Ishikawa (cell line): ENCODE data around the gene KISS1R.

Experiments
- CEBPB ChIP-seq: IDR thresholded peaks from 2 replicates; pipeline ENCODE4 v1.6.1; 2012
- CREB1 ChIP-seq: IDR thresholded peaks from 2 replicates; pipeline ENCODE4 v1.6.1; 2012; ENCODE audit warnings: low read depth
- EGR1 ChIP-seq: IDR thresholded peaks from 2 replicates; pipeline ENCODE4 v1.6.1; 2012
- EP300 ChIP-seq: IDR thresholded peaks from 2 replicates; pipeline ENCODE4 v1.6.1; 2012; ENCODE audit warnings: borderline replicate concordance
- FOXM1 ChIP-seq: IDR thresholded peaks from 2 replicates; pipeline ENCODE4 v1.6.1; 2012; ENCODE audit warnings: low read depth, borderline replicate concordance
- MAX ChIP-seq: IDR thresholded peaks from 2 replicates; pipeline ENCODE4 v1.6.1; 2012
- NFIC ChIP-seq: IDR thresholded peaks from 2 replicates; pipeline ENCODE4 v1.6.1; 2012
- RAD21 ChIP-seq: IDR thresholded peaks from 2 replicates; pipeline ENCODE4 v1.6.1; 2012; ENCODE audit warnings: low read depth
- TAF1 ChIP-seq: IDR thresholded peaks from 2 replicates; pipeline ENCODE4 v1.6.1; 2012; ENCODE audit warnings: low read depth, mild to moderate bottlenecking
- TCF12 ChIP-seq: IDR thresholded peaks from 2 replicates; pipeline ENCODE4 v1.6.1; 2012; ENCODE audit warnings: low read depth
- TEAD4 ChIP-seq: IDR thresholded peaks from 2 replicates; pipeline ENCODE4 v1.6.1; 2012
- USF1 ChIP-seq: IDR thresholded peaks from 2 replicates; pipeline ENCODE4 v1.6.1; 2012
- YY1 ChIP-seq: IDR thresholded peaks from 2 replicates; pipeline ENCODE4 v1.6.1; 2012; ENCODE audit warnings: low read depth
- ZBTB7A ChIP-seq: IDR thresholded peaks from 2 replicates; pipeline ENCODE4 v1.6.1; 2012; ENCODE audit warnings: low read depth
- TF ChIP-seq, protein P1 (sequence below): IDR thresholded peaks from 2 replicates; pipeline ENCODE4 v1.6.1; 2012; ENCODE audit warnings: low read depth, mild to moderate bottlenecking

Gene KISS1R

DNA sequence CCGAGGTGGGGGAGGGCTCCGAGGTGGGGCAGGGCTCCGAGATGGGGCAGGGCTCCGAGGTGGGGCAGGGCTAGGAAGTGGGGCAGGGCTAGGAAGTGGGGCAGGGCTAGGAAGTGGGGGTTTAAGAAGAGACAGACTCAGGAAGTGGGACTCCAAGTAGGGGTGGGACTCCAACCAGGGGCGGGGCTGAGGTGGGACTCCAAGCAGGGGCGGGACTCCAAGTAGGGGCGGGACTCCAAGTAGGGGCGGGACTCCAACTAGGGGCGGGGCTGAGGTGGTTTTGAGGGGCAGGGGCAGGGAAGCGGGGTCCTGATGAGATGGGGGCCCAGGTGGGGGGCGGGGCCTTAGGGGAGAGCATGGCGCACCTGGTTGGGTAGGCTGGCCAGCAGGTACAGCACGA is 44.0 kb upstream of the KISS1R start:
- TF ChIP-seq TAF1 (no peak), USF1 (no peak), RAD21 (no peak), EGR1 (no peak), TCF12 (no peak), CEBPB (no peak), EP300 (no peak), ZBTB7A (no peak), CREB1 (no peak), MAX (no peak), NFIC (no peak), FOXM1 (no peak), YY1 (no peak), TEAD4 (no peak)
- TF ChIP-seq, protein P1, sequence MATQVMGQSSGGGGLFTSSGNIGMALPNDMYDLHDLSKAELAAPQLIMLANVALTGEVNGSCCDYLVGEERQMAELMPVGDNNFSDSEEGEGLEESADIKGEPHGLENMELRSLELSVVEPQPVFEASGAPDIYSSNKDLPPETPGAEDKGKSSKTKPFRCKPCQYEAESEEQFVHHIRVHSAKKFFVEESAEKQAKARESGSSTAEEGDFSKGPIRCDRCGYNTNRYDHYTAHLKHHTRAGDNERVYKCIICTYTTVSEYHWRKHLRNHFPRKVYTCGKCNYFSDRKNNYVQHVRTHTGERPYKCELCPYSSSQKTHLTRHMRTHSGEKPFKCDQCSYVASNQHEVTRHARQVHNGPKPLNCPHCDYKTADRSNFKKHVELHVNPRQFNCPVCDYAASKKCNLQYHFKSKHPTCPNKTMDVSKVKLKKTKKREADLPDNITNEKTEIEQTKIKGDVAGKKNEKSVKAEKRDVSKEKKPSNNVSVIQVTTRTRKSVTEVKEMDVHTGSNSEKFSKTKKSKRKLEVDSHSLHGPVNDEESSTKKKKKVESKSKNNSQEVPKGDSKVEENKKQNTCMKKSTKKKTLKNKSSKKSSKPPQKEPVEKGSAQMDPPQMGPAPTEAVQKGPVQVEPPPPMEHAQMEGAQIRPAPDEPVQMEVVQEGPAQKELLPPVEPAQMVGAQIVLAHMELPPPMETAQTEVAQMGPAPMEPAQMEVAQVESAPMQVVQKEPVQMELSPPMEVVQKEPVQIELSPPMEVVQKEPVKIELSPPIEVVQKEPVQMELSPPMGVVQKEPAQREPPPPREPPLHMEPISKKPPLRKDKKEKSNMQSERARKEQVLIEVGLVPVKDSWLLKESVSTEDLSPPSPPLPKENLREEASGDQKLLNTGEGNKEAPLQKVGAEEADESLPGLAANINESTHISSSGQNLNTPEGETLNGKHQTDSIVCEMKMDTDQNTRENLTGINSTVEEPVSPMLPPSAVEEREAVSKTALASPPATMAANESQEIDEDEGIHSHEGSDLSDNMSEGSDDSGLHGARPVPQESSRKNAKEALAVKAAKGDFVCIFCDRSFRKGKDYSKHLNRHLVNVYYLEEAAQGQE, result no peak

DNA sequence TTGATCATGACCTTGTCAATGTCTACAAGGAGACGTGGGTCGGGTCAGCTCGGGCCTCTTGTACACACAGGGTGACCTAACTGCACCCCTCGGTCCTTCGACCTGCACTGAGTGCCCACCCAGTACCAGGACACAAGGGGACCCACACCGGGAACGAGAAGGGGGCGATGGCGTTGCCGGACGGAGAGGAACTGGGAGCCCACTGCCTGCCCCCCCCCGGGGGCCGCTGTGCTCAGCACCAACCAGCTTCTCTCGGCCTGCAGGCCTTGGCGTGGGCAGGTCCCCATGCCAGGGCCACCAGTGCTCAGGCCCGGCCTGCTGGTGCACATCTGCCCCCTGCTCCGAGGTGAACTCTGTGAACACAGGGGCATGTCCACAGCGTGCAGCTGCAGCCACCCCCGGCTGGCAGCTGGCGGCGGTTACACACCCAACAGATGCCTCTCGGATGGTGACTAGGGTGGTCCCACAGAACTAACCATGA is 43.5 kb upstream of the KISS1R start:
- no peak for TF ChIP-seq YY1
- TF ChIP-seq, protein P1, result no peak

GRCh38 chr19:875265-875879 is 41.8 kb upstream of the KISS1R start:
- TF ChIP-seq TAF1 (no peak), NFIC (no peak)

DNA sequence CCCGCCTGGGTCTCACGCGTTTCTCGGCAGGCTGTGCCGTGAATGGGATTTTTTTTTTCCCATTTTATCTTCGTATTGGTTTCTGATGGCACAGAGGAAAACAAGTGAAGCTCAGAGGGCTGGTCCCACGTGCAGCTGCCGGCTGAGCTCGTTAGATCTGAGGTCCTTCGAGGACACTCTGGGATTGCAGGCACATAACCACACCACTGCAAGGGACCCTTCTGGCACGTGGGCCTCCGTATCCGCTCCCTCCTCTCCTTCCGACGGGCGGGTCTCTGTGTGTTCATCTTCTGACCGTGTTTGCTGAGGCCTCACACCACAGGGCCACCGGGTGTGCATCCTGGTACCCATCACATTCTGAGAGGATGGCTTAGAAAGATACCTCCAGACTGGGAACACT is 41.0 kb upstream of the KISS1R start:
- TF ChIP-seq EGR1 (no peak), FOXM1 (no peak), TAF1 (no peak), USF1 (no peak), RAD21 (no peak), MAX (no peak), EP300 (no peak), CREB1 (no peak), CEBPB (no peak), ZBTB7A (no peak), NFIC (no peak), YY1 (no peak), TCF12 (no peak), TEAD4 (no peak)
- TF ChIP-seq, protein P1, result no peak

GRCh38 chr19:876780-877314 is 40.3 kb upstream of the KISS1R start:
- no peak for TF ChIP-seq TAF1
- TF ChIP-seq RAD21, result no peak
- TF ChIP-seq, protein P1, result no peak
- no peak for TF ChIP-seq CREB1
- TF ChIP-seq TEAD4, result no peak
- TF ChIP-seq TCF12, result no peak
- no peak for TF ChIP-seq MAX
- TF ChIP-seq YY1, result no peak
- no peak for TF ChIP-seq CEBPB
- no peak for TF ChIP-seq EGR1
- no peak for TF ChIP-seq NFIC
- no peak for TF ChIP-seq USF1
- TF ChIP-seq FOXM1, result no peak
- TF ChIP-seq ZBTB7A, result no peak
- no peak for TF ChIP-seq EP300
